Activated CD4-positive, CD25-positive, alpha-beta regulatory T cell treated with anti-CD3 and anti-CD28 coated beads, Interleukin-2, amount 50 U/mL, for 16 hours (primary cell): ENCODE data around the gene KDM4C.
"Not testable (repeated sequence)": the region's sequence is repeated elsewhere in the genome, so short reads cannot be mapped to it uniquely, and the experiment has no call there.

Experiments used
- DNase-seq: peaks from one replicate; pipeline ENCODE4 v3.0.0-alpha.2; 2020; ENCODE audit warnings: low read depth, low spot score

KDM4C gene

GRCh38 chr9:6757456-6758247, at the start of gene KDM4C:
Gene KDM4C, plus strand, starts transcription at chr9:6757973. Its CDS starts 35,016 bp downstream, at chr9:6792989.
- DNase-seq: peak; percentile 87

- no peak for DNase-seq
Observed at GRCh38 chr9:6708732-6709131, 49.0 kb upstream of the KDM4C start.

- DNase-seq: no peak
Observed at GRCh38 chr9:6711403-6711802, 46.4 kb upstream of the KDM4C start.

- DNase-seq: no peak
Observed at GRCh38 chr9:6712041-6712440, 45.7 kb upstream of the KDM4C start.

GRCh38 chr9:6714176-6714575, 43.6 kb upstream of the KDM4C start:
- DNase-seq: no peak

GRCh38 chr9:6715153-6715754, 42.5 kb upstream of the KDM4C start:
- DNase-seq: not testable (repeated sequence)

GRCh38 chr9:6715755-6716643, 41.8 kb upstream of the KDM4C start:
- DNase-seq: peak; percentile 21

GRCh38 chr9:6716766-6717165, 41.0 kb upstream of the KDM4C start:
- no peak for DNase-seq

GRCh38 chr9:6723881-6724420, 33.8 kb upstream of the KDM4C start:
- no peak for DNase-seq

- no peak for DNase-seq
Observed at GRCh38 chr9:6733257-6733656, 24.5 kb upstream of the KDM4C start.

GRCh38 chr9:6733831-6734230, 23.9 kb upstream of the KDM4C start:
- no peak for DNase-seq

GRCh38 chr9:6735422-6735821, 22.4 kb upstream of the KDM4C start:
- no peak for DNase-seq

- no peak for DNase-seq
Observed at GRCh38 chr9:6739218-6739617, 18.6 kb upstream of the KDM4C start.

- DNase-seq: not testable (repeated sequence)
Observed at GRCh38 chr9:6748861-6749260, 8.9 kb upstream of the KDM4C start.

- not testable (repeated sequence) for DNase-seq
Observed at GRCh38 chr9:6754861-6755260, 2.9 kb upstream of the KDM4C start.

GRCh38 chr9:6757132-6757455, 679 bp upstream of the KDM4C start:
- DNase-seq: no peak

GRCh38 chr9:6758248-6758497, 400 bp downstream of the KDM4C start:
- DNase-seq: no peak

- DNase-seq: peak; percentile 27
Observed at GRCh38 chr9:6758498-6759184, 868 bp downstream of the KDM4C start.

GRCh38 chr9:6759185-6759977, 1.6 kb downstream of the KDM4C start:
- DNase-seq: no peak

- no peak for DNase-seq
Observed at GRCh38 chr9:6761306-6761705, 3.5 kb downstream of the KDM4C start.

- DNase-seq: no peak
Observed at GRCh38 chr9:6763244-6763643, 5.5 kb downstream of the KDM4C start.
